Thyroid gland (tissue), 4 donors: Measurements from ENCODE around the gene RILPL2. TPM values are rescaled to one million over a fixed set of nuclear protein-coding genes. Genes with fewer than 3 reads are reported as not detected.
"Not testable (repeated sequence)": the region's sequence is repeated elsewhere in the genome, so short reads cannot be mapped to it uniquely, and the experiment has no call there.

Experiments
- DNase-seq, 2 donors: peaks; one replicate each; pipeline ENCODE4 v3.0.0-alpha.2; 2019
- H3K27ac ChIP-seq, 3 donors: fragments of 200-600 bp; sonication (generic); 1 replicate in 2 of 3; 2 replicates in 1 of 3; pipeline ENCODE4 v1.5.1; 2016 to 2019; ENCODE audit warnings: mild to moderate bottlenecking in 1 of 3, moderate library complexity in 1 of 3
- H3K27me3 ChIP-seq: fragments of 200-600 bp; sonication (generic); one replicate; pipeline ENCODE4 v1.5.1; 2019
- H3K36me3 ChIP-seq, 2 donors: fragments of 200-600 bp; sonication (generic); one replicate each; pipeline ENCODE4 v1.5.1; 2016 to 2019
- H3K4me1 ChIP-seq, 2 donors: fragments of 200-600 bp; sonication (generic); one replicate each; pipeline ENCODE4 v1.5.1; 2017 to 2019
- H3K4me3 ChIP-seq, 3 donors: fragments of 200-600 bp; sonication (generic); replicated peaks in 1 of 3; 1 replicate in 2 of 3; 2 replicates in 1 of 3; pipeline ENCODE4 v1.5.1; 2016; ENCODE audit warnings: mild to moderate bottlenecking in 1 of 3
- H3K9me3 ChIP-seq: fragments of 200-600 bp; sonication (generic); one replicate; pipeline ENCODE4 v1.5.1; 2017
- POLR2A ChIP-seq, 2 donors: fragments of 450-650 bp; IDR thresholded peaks; one replicate each; pipeline ENCODE4 v1.6.1; 2017; ENCODE audit warnings: antibody characterized with exemption in 2 of 2, mild to moderate bottlenecking in 2 of 2, moderate library complexity in 1 of 2
- WGBS, 2 donors: methylation state at CpG; one replicate each; pipeline ENCODE4 v1.1.5; 2017; 5-methylcytosine and 5-hydroxymethylcytosine counted together
- intact Hi-C: fragments of 100-400 bp; cut with DNase I; formaldehyde crosslinking; loops from one replicate; pipeline ENCODE4 v1.15.1; 2023
- total RNA-seq, 4 donors: library from RNA; depleted of rRNA; stranded (reverse); fragments of >200 nt; gene quantifications; one replicate each; pipeline ENCODE4 v1.2.3, GENCODE V29; 2016
- TF ChIP-seq, protein P1 (sequence below), 6 experiments: fragments of 200-600 bp in 3 of 6; fragments of 450-650 bp in 3 of 6; sonication (generic) in 3 of 6; IDR thresholded peaks; one replicate each; pipeline ENCODE4 v1.5.1; 2016 to 2019; ENCODE audit warnings: antibody characterized with exemption in 6 of 6, mild to moderate bottlenecking in 2 of 6, inconsistent platforms in 1 of 6, moderate library complexity in 1 of 6

The RILPL2 gene
- total RNA-seq, 4 donors from 2014 or later = 10.7 to 15.2 (median 12.7) TPM

DNA sequence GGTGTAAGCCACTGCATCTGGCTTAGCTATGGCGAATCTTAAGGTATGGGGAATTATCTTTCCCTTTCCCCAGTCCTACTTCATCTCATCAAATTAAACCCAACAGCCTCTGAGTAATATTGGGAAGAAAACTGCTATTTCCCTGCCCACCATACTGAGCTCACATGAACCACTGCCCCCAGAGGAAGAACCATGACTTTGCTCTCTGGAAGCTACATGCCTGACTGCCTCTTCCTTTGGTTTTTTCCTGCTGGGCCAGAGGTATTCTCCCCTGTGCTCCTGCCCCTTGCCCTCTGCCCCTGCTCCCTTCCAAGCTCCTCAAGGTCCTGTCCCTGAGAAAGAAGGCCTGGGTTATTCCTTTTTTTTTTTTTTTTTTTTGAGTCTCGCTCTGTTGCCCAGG lies 15.2 kb downstream of the RILPL2 start:
- H3K4me3 ChIP-seq = no peak overlapping the region
- H3K27me3 ChIP-seq = no peaks in the 10 kb centered on the region
- intact Hi-C loops = no loop called here
- H3K36me3 ChIP-seq = peaks cover 21 to 27% of the 10 kb centered on the region in 2 donors
- H3K4me1 ChIP-seq = no peaks in the 10 kb centered on the region
- no peak overlapping the region for H3K27ac ChIP-seq
- no peak for TF ChIP-seq POLR2A (IDR thresholded peaks at IDR 0.05)
- TF ChIP-seq, protein P1, sequence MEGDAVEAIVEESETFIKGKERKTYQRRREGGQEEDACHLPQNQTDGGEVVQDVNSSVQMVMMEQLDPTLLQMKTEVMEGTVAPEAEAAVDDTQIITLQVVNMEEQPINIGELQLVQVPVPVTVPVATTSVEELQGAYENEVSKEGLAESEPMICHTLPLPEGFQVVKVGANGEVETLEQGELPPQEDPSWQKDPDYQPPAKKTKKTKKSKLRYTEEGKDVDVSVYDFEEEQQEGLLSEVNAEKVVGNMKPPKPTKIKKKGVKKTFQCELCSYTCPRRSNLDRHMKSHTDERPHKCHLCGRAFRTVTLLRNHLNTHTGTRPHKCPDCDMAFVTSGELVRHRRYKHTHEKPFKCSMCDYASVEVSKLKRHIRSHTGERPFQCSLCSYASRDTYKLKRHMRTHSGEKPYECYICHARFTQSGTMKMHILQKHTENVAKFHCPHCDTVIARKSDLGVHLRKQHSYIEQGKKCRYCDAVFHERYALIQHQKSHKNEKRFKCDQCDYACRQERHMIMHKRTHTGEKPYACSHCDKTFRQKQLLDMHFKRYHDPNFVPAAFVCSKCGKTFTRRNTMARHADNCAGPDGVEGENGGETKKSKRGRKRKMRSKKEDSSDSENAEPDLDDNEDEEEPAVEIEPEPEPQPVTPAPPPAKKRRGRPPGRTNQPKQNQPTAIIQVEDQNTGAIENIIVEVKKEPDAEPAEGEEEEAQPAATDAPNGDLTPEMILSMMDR (IDR thresholded peaks at IDR 0.05) = no peak
- DNase-seq = no peak
- WGBS, 2 donors = 97 to 100% methylated on average over 2 of the region's 2 CpGs
- H3K9me3 ChIP-seq = no peaks in the 10 kb centered on the region

- intact Hi-C loops = no loop called here
- WGBS, 2 donors = 92 to 97% methylated on average over 5 of the region's 5 CpGs
- no peak overlapping the region for H3K27ac ChIP-seq
- H3K4me1 ChIP-seq = peaks cover 0 to 5% of the 10 kb centered on the region in 2 donors
- no peaks in the 10 kb centered on the region for H3K9me3 ChIP-seq
- H3K27me3 ChIP-seq = no peaks in the 10 kb centered on the region
- no peak for DNase-seq
- peaks cover 22 to 32% of the 10 kb centered on the region in 2 donors for H3K36me3 ChIP-seq
- H3K4me3 ChIP-seq = no peak overlapping the region
- no peak for TF ChIP-seq POLR2A (IDR thresholded peaks at IDR 0.05)
- TF ChIP-seq, protein P1 (IDR thresholded peaks at IDR 0.05) = no peak
Observed at GRCh38 chr12:123410041-123410412, 26.5 kb downstream of the RILPL2 start.

- intact Hi-C loops = not testable (repeated sequence)
Observed at GRCh38 chr12:123409284-123410040, 27.0 kb downstream of the RILPL2 start.

DNA sequence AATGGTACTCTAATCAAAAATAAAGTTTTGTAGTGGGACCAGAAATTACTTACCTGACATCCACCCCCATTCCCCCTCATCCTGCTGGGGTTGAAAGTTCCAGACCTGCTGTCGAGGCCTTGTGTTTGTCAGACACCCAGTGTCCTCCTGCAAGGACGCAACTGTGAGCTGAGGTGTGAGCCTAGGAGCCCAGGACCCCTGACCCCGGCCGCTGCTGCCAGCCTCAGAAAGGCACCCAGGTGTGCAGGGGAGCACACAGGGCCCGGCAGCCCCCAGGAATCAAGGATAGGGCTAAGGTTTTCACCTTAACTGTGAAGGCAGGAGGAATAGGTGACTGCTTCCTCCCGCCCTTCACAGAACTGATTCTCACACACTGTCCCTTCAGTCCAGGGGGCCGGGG lies 27.9 kb downstream of the RILPL2 start:
- H3K36me3 ChIP-seq = peaks cover 36 to 46% of the 10 kb centered on the region in 2 donors
- intact Hi-C loops, H3K27ac ChIP-seq, DNase-seq, H3K27me3 ChIP-seq, H3K4me3 ChIP-seq, H3K4me1 ChIP-seq, H3K9me3 ChIP-seq: not testable (repeated sequence)
- 96 to 100% methylated on average over 4 to 7 of the region's 7 CpGs for WGBS, 2 donors

More at GRCh38 chr12:123409284-123410040, 27.0 kb downstream of the RILPL2 start:
- 92 to 93% methylated on average over 11 of the region's 11 CpGs for WGBS, 2 donors
- H3K9me3 ChIP-seq, H3K4me3 ChIP-seq, H3K27me3 ChIP-seq, H3K4me1 ChIP-seq, DNase-seq, H3K27ac ChIP-seq: not testable (repeated sequence)
- peaks cover 28 to 37% of the 10 kb centered on the region in 2 donors for H3K36me3 ChIP-seq

GRCh38 chr12:123407934-123408333 lies 28.6 kb downstream of the RILPL2 start:
- H3K4me3 ChIP-seq, H3K9me3 ChIP-seq, H3K27me3 ChIP-seq, H3K4me1 ChIP-seq, DNase-seq, H3K27ac ChIP-seq, intact Hi-C loops: not testable (repeated sequence)
- WGBS, 2 donors = 70 to 73% methylated on average over 12 to 15 of the region's 15 CpGs
- H3K36me3 ChIP-seq = peaks cover 42 to 52% of the 10 kb centered on the region in 2 donors

DNA sequence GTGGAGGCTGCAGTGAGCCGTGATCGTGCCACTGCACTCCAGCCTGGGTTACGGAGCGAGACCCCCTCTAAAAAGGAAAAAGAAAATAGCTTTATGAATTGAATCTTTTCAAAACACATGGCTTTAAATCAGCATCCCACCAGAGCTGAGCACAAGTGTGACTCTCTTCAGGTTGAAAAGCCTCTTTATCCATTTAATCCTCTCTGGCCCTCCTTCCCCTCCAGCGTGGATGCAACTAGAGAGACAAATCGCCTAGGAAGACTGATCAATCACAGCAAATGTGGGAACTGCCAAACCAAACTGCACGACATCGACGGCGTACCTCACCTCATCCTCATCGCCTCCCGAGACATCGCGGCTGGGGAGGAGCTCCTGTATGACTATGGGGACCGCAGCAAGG lies 29.2 kb downstream of the RILPL2 start:
- H3K27me3 ChIP-seq, intact Hi-C loops, H3K4me1 ChIP-seq, H3K9me3 ChIP-seq, H3K4me3 ChIP-seq, H3K27ac ChIP-seq, DNase-seq: not testable (repeated sequence)
- peaks cover 42 to 58% of the 10 kb centered on the region in 2 donors for H3K36me3 ChIP-seq
- WGBS, 2 donors = 95 to 96% methylated on average over 15 of the region's 15 CpGs

DNA sequence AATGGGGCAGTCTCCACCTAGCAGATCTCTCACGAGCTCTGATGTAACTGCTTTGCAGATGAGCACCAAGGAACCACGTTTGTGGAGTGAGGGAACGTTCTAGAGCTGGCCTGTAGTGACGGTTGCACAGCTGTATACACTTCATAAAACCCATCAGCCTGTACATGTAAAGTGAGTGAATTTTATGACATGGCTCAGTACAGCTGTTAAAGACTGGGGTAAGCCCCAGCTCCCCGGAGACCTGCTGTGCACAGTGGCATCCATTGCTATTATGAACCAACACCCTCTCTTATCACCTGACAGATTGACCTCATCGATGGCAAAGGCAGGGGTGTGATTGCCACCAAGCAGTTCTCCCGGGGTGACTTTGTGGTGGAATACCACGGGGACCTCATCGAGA lies 31.9 kb downstream of the RILPL2 start:
- Histone ChIP-seq H3K36me3 (peaks cover 43 to 55% of the 10 kb centered on the region in 2 donors), H3K27ac (no peak overlapping the region), H3K4me1 (peaks cover 0 to 5% of the 10 kb centered on the region in 2 donors), H3K9me3 (no peaks in the 10 kb centered on the region), H3K4me3 (no peak overlapping the region), H3K27me3 (no peaks in the 10 kb centered on the region)
- intact Hi-C loops = no loop called here
- no peak for DNase-seq
- WGBS, 2 donors = 91 to 95% methylated on average over 9 of the region's 9 CpGs
- TF ChIP-seq, protein P1 (IDR thresholded peaks at IDR 0.05) = no peak
- TF ChIP-seq POLR2A (IDR thresholded peaks at IDR 0.05) = no peak
